IMR-90 (cell line): ENCODE results near the gene CDC42EP2. TPM values are rescaled to one million over a fixed set of nuclear protein-coding genes. Genes with fewer than 3 reads are reported as not detected.

ENCODE experiments used
- ATAC-seq: fragments of 200-7000 bp; cut with Tn5 transposase; 2 replicates; pipeline ENCODE4 v1.9.1; 2020; ENCODE audit warnings: low read depth, mild to moderate bottlenecking, moderate library complexity
- BruUV-seq: library from RNA; stranded (reverse); fragments of 400-500 nt; replicated peaks from 2 replicates; lab custom pipeline; 2021; lab: Mats Ljungman, UMichigan
- CTCF ChIA-PET: fragments of 300-600 bp; formaldehyde crosslinking; extraction: SDS; loops from one replicate; lab custom pipeline; 2021; ENCODE audit warnings: antibody characterized with exemption; lab: Yijun Ruan, JAX
- POLR2A ChIA-PET: fragments of 300-600 bp; sonication (Branson Sonifier 250); formaldehyde crosslinking; loops from one replicate; lab custom pipeline; 2022; ENCODE audit warnings: antibody characterized with exemption; ENCODE audit not compliant: unreplicated experiment; lab: Charles Lee
- DNase-seq: peaks from one replicate; pipeline ENCODE4 v3.0.0; 2013
- H2AFZ ChIP-seq: replicated peaks from 2 replicates; pipeline ENCODE3; 2013; ENCODE audit warnings: low read length, mild to moderate bottlenecking; ENCODE audit not compliant: poor library complexity
- H2AK5ac ChIP-seq: 2 replicates; pipeline ENCODE4 v1.6.1; 2013; ENCODE audit warnings: low read depth, low read length, inconsistent platforms
- H2AK9ac ChIP-seq: replicated peaks from 2 replicates; pipeline ENCODE3; 2013; ENCODE audit warnings: mild to moderate bottlenecking, low read depth, low read length, moderate library complexity; ENCODE audit not compliant: poor library complexity
- H2BK120ac ChIP-seq: 2 replicates; pipeline ENCODE4 v1.6.1; 2013; ENCODE audit warnings: low read depth, low read length, inconsistent platforms
- H2BK15ac ChIP-seq: 3 replicates; pipeline ENCODE4 v1.6.1; 2013; ENCODE audit warnings: low read depth, low read length, inconsistent platforms
- H2BK20ac ChIP-seq: 2 replicates; pipeline ENCODE4 v1.6.1; 2013; ENCODE audit warnings: low read depth, mild to moderate bottlenecking, inconsistent platforms, low read length, moderate library complexity
- H2BK5ac ChIP-seq: 2 replicates; pipeline ENCODE4 v1.6.1; 2013; ENCODE audit warnings: mild to moderate bottlenecking, low read depth, low read length, inconsistent platforms; ENCODE audit not compliant: poor library complexity, severe bottlenecking
- H3K14ac ChIP-seq: replicated peaks from 2 replicates; pipeline ENCODE4 v1.6.1; 2013; ENCODE audit warnings: low read depth, low read length, inconsistent platforms
- H3K18ac ChIP-seq: 2 replicates; pipeline ENCODE4 v1.6.1; 2013; ENCODE audit warnings: low read depth, low read length, control low read depth
- H3K23ac ChIP-seq: 2 replicates; pipeline ENCODE4 v1.6.1; 2013; ENCODE audit warnings: low read depth, low read length, inconsistent platforms
- H3K27ac ChIP-seq: 2 replicates; pipeline ENCODE4 v1.5.1; 2013; ENCODE audit warnings: mild to moderate bottlenecking, control low read depth, low read length; ENCODE audit not compliant: insufficient read depth
- H3K27me3 ChIP-seq: 2 replicates; pipeline ENCODE4 v1.6.1; 2013; ENCODE audit warnings: low read length; ENCODE audit not compliant: control insufficient read depth, insufficient read depth
- H3K36me3 ChIP-seq: 2 replicates; pipeline ENCODE4 v1.6.1; 2013; ENCODE audit warnings: low read length, mixed read lengths; ENCODE audit not compliant: control insufficient read depth, insufficient read depth
- H3K4ac ChIP-seq: 2 replicates; pipeline ENCODE4 v1.6.1; 2013; ENCODE audit warnings: low read depth, low read length, inconsistent platforms
- H3K4me1 ChIP-seq: 2 replicates; pipeline ENCODE4 v1.6.1; 2013; ENCODE audit warnings: low read length, mixed read lengths; ENCODE audit not compliant: control insufficient read depth, insufficient read depth
- H3K4me2 ChIP-seq: 2 replicates; pipeline ENCODE4 v1.6.1; 2013; ENCODE audit warnings: low read depth, mild to moderate bottlenecking, control low read depth, low read length, moderate library complexity
- H3K4me3 ChIP-seq: 2 replicates; pipeline ENCODE4 v1.5.1; 2013; ENCODE audit warnings: low read depth, mild to moderate bottlenecking, control low read depth, low read length, moderate library complexity; ENCODE audit not compliant: insufficient read depth
- H3K56ac ChIP-seq: 2 replicates; pipeline ENCODE4 v1.6.1; 2013; ENCODE audit warnings: low read length, inconsistent platforms; ENCODE audit not compliant: insufficient read depth; ENCODE audit errors: extremely low read depth
- H3K79me1 ChIP-seq, 2 experiments: 2 replicates each; pipeline ENCODE4 v1.6.1; 2013; ENCODE audit warnings: low read length in 2 of 2, inconsistent platforms in 1 of 2, low read depth in 1 of 2
- H3K9ac ChIP-seq: 2 replicates; pipeline ENCODE4 v1.6.1; 2013; ENCODE audit warnings: low read depth, low read length, control low read depth
- H3K9me1 ChIP-seq: 2 replicates; pipeline ENCODE4 v1.6.1; 2013; ENCODE audit warnings: low read length, inconsistent platforms; ENCODE audit not compliant: insufficient read depth
- H3K9me3 ChIP-seq: 2 replicates; pipeline ENCODE4 v1.6.1; 2013; ENCODE audit warnings: low read length; ENCODE audit not compliant: control insufficient read depth, insufficient read depth
- H4K20me1 ChIP-seq: 2 replicates; pipeline ENCODE4 v1.6.1; 2013; ENCODE audit warnings: low read length, inconsistent platforms; ENCODE audit not compliant: insufficient read depth
- H4K5ac ChIP-seq: 2 replicates; pipeline ENCODE4 v1.6.1; 2013; ENCODE audit warnings: mild to moderate bottlenecking, low read depth, low read length, control low read depth
- H4K8ac ChIP-seq, 2 experiments: 2 replicates each; pipeline ENCODE4 v1.6.1; 2013; ENCODE audit warnings: low read depth in 2 of 2, low read length in 2 of 2, control low read depth in 1 of 2, inconsistent platforms in 1 of 2
- H4K91ac ChIP-seq: 2 replicates; pipeline ENCODE4 v1.6.1; 2013; ENCODE audit warnings: low read depth, low read length, inconsistent platforms; ENCODE audit not compliant: insufficient read depth
- MXI1 ChIP-seq: IDR thresholded peaks from 2 replicates; pipeline ENCODE4 v1.6.1; 2012; ENCODE audit warnings: low read depth, mild to moderate bottlenecking, low read length, moderate library complexity, borderline replicate concordance
- WGBS, 2 experiments: methylation state at CpG; one replicate each; pipeline versions ENCODE4 v1.1.5 to v1.1.7; 2013; ENCODE audit warnings: missing lambda C conversion rate in 2 of 2; ENCODE audit not compliant: insufficient read length in 1 of 2; ENCODE audit errors: extremely low coverage in 2 of 2; 5-methylcytosine and 5-hydroxymethylcytosine counted together
- dilution Hi-C: fragments of 300-500 bp; cut with HindIII; formaldehyde crosslinking; loops from one replicate; pipeline ENCODE4 v1.14.3; 2018; ENCODE audit warnings: low sequenced_read_pairs; ENCODE audit not compliant: unreplicated experiment
- in situ Hi-C: fragments of 300-500 bp; cut with MboI; formaldehyde crosslinking; loops from 3 replicates; pipeline ENCODE4 v1.14.3; 2019; ENCODE audit warnings: low sequenced_read_pairs, inconsistent platforms, mixed read lengths
- intact Hi-C: fragments of 100-400 bp; cut with micrococcal nuclease; formaldehyde crosslinking; loops from 2 replicates; pipeline ENCODE4 v1.10.0; 2022
- polyA plus RNA-seq, 3 experiments: library from polyadenylated mRNA; depleted of rRNA; stranded (reverse); fragments of >200 nt; gene quantifications; 2 replicates each; pipeline ENCODE4 v1.2.3, GENCODE V29; 2012; ENCODE audit warnings: low replicate concordance in 1 of 3
- total RNA-seq: library from RNA; depleted of rRNA; stranded (reverse); fragments of >200 nt; gene quantifications from 2 replicates; pipeline ENCODE4 v1.2.3, GENCODE V29; 2012

Gene CDC42EP2
- total and polyA plus RNA-seq, 2 of the 4 experiments (the other 2 are of a cell fraction): 5.2 to 27.5 TPM

DNA sequence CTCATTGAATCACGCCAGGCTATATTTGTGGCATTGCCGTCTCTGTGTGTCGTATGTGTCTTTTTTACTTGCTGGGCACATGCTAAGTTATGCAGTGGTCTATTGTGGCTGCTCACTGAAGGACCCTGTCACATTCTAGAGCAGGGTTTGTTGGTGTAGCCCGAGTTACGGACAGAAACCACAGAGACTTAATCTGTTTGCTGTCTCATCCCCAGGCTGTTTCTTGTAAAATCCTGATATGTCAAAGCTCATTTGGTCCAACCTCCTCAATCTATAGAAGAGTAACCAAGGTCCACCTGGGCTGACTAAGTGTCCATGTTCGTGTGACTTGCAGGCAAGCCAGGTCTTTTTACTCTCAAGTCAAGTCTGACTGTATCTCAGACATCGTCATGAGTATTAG is 24.0 kb downstream of the CDC42EP2 start:
- H3K4ac ChIP-seq: no peak overlapping the region
- H3K23ac ChIP-seq: peak overlapping the region; percentile 29; the same call in 1 of the 2 replicates
- H3K4me1 ChIP-seq: peaks cover 2% of the 10 kb centered on the region; the same call in 1 of the 2 replicates
- no peak overlapping the region for H4K5ac ChIP-seq
- H3K4me3 ChIP-seq: no peak overlapping the region
- peaks cover 28 to 60% of the 10 kb centered on the region in 2 experiments for H3K79me1 ChIP-seq
- 100% methylated on average over 1 of the region's 7 CpGs; no CpG with 5 or more reads in 1 of the 2 experiments for WGBS, 2 experiments
- peaks cover 52% of the 10 kb centered on the region for H4K20me1 ChIP-seq
- H2BK20ac ChIP-seq: no peak overlapping the region
- H3K9me1 ChIP-seq: peaks cover 10% of the 10 kb centered on the region
- H3K18ac ChIP-seq: no peak overlapping the region
- H3K9ac ChIP-seq: no peak overlapping the region
- H3K36me3 ChIP-seq: peaks cover 36% of the 10 kb centered on the region
- no peaks in the 10 kb centered on the region for H3K27me3 ChIP-seq
- intact Hi-C loops (no loop called here), in situ Hi-C loops (no loop called here), dilution Hi-C loops (no loop called here)
- H3K27ac ChIP-seq: no peak overlapping the region
- H3K14ac ChIP-seq: no peak overlapping the region
- H2AFZ ChIP-seq: no peak overlapping the region
- H3K56ac ChIP-seq: no peak overlapping the region
- no peak overlapping the region for H2BK120ac ChIP-seq
- no peak for TF ChIP-seq MXI1
- H2AK9ac ChIP-seq: peak overlapping the region; percentile 34
- no peak overlapping the region for H2AK5ac ChIP-seq
- ChIA-PET CTCF (interaction anchor here (1.0 kb wide), 1 partner anchor 9 kb away, joined by 3 read pairs; no protein-coding TSS in a partner anchor), POLR2A (no interaction called here)
- no peak overlapping the region for H4K8ac ChIP-seq
- no peak overlapping the region for H2BK15ac ChIP-seq
- H2BK5ac ChIP-seq: no peak overlapping the region
- no peak for ATAC-seq
- H3K4me2 ChIP-seq: no peak overlapping the region
- no peaks in the 10 kb centered on the region for H3K9me3 ChIP-seq
- no peak for DNase-seq
- no TSS peak for BruUV-seq
- no peak overlapping the region for H4K91ac ChIP-seq
